DMS53 treated with DMSO at 0.1 percent for 48 hours (cell line): ENCODE measurements around the gene TAS2R50.

Source experiments
- DNase-seq: peaks from one replicate; lab custom pipeline; 2025; ENCODE audit not compliant: unreplicated experiment; lab: John Stamatoyannopoulos, UW

Gene TAS2R50

GRCh38 chr12:10956085-10956484 is 30.6 kb downstream of the TAS2R50 start:
- no peak for DNase-seq

DNA sequence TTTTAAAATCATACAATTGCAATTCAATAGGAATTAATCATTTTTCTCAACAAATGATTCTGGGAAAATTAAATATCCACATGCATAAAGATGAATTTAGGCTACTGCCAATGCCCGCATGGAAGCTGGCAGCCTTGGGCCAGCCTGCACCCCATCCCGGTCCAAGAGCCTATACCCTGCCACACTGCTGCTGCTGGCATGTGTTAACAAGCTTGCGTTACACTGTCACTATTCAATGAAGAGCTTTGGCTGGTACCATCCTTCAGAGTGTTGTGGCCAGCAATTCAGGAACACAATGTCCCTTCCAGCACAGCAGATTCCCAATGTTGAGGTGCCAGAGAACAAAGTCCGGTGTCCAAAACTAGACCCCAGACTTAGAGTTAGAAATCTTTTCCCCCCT is 34.1 kb downstream of the TAS2R50 start:
- DNase-seq: no peak

- DNase-seq: no peak
These were observed 43.5 kb downstream of the TAS2R50 start for GRCh38 chr12:10943167-10943566.

DNA sequence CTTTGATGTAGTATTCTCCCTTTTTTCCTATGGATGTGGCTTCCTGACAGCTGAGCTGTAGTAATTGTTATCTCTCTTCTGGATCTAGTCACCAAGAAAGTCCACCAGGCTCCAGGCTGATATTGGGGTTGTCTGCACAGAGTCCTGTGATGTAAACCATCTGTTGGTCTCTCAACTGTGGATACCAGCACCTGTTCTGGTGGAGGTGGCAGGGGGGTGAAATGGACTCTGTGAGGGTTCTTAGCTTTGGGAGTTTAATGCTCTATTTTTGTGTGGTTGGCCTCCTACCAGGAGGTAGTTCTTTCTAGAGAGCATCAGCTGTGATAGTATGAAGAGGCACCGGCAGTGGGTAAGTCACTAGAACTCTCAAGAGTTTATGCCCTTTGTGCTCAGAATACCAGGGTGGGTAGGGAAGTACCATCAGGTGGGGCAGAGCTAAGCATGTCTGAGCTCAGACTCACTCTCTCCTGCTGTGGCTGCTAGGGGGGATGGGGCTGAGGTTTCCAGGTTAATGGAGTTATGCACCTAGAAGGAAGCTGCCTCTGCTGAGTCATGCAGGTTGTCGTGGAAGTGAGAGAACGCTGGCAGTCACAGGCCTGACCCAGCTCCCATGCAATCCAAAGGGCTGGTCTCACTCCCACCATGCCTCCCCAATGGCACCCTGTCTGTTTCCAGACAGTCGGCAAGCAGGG is 44.6 kb downstream of the TAS2R50 start:
- DNase-seq: peak; percentile 94

GRCh38 chr12:10941369-10941768 is 45.3 kb downstream of the TAS2R50 start:
- DNase-seq: no peak

DNA sequence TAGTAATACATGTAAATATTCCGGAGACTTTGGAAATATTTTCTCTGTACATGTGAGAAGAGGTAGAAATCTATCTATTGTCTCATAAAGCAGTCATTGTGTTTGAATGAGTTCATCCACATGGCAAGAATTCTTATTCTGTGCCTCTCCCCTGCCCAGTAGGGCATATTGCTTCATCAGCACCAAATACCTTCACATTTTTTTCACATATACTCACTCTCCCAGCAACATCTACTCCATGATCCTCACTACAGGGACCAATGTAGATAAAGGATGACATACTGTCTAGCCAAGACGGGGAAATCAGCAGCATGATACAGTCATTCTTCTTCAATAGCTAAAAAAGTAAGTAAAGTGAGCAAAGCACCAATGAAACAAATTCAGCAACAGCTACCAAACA is 46.3 kb downstream of the TAS2R50 start:
- DNase-seq: no peak

GRCh38 chr12:10939163-10939562 is 47.5 kb downstream of the TAS2R50 start, which contains the start of gene TAS2R14:
TSS of gene TAS2R14 (minus strand) at chr12:10939263. CDS start at chr12:10939207, 56 bp downstream.
- no peak for DNase-seq

GRCh38 chr12:10936506-10936905 is 50.2 kb downstream of the TAS2R50 start:
- no peak for DNase-seq
